Activated CD8-positive, alpha-beta memory T cell treated with anti-CD3 and anti-CD28 coated beads for 4 hours (primary cell): ENCODE measurements around the gene MAB21L2.

ENCODE experiments used
- DNase-seq, 2 donors: peaks; one replicate each; pipeline ENCODE4 v3.0.0-alpha.2; 2020; ENCODE audit warnings: low read depth in 2 of 2

Gene MAB21L2

DNA sequence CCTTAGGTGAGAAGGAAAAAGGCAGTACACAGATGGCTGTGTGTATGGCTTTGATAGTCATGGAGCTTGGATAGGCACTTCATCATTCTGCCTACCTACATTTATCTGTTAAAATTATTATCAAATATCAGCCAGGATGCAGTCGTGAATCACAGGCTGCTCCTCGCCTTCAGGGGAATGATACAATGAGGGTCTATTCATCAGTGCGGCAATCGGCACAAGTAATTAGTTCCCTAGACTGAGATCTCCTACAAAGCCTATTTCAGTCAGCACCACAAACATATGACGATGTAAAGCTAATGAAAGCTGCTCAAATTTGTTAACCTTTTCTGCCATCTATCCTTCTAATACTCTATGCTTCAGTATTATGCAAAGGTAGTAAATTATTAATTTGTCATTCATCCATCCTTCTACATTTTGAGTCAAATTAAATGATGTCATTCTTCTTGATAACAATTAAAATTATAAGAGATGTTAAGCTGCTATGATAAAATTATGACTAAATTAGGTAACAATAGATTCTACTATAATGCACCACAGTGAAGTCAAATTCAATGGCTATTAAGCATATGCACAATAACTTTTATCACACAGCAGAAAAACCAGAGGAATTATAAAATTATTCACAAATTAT lies 19.0 kb downstream of the MAB21L2 start:
- no peak for DNase-seq

- DNase-seq: no peak
Observed at GRCh38 chr4:150609131-150609530, 27.2 kb downstream of the MAB21L2 start.

DNA sequence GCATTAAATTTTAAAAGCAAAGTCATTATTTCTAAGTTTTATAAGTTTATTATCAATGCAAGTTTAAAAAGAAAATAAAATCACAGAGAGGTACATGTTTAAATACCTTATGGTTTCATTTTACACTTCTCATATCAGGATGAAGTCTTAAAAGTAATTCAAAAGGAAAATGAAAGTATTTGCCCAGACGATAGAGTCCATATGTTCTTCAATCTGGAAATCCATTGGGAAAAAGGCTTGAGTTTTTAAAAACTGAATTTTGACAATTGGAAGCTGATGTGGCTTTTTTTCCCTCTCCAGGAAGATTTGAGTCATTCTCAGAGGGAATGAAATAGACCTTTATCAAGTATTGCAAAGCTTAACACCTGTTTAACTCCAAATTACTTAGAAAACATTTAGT lies 37.1 kb downstream of the MAB21L2 start:
- DNase-seq: no peak

GRCh38 chr4:150624055-150624454 lies 42.1 kb downstream of the MAB21L2 start:
- DNase-seq: no peak

GRCh38 chr4:150625033-150625432 lies 43.1 kb downstream of the MAB21L2 start:
- DNase-seq: no peak

DNA sequence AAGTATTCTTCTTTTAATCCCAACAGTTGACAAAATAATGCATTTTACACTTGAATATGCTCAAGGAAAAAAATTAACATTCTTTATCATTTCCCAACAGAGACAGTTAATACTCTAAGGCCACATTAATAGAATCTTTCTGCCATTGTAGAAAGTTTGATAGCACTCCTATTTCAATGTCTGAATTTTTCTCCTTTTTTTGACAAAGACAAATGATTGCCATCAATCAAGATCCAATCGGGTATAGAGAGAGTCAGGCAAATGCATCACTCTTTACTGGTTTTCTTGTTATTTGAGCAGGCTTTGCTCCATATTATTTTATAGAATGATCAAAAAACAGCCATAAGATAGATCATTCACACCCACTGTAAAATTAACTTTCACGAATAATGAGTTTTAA lies 46.1 kb downstream of the MAB21L2 start:
- DNase-seq: no peak

GRCh38 chr4:150632639-150633038 lies 50.7 kb downstream of the MAB21L2 start:
- DNase-seq: no peak
